Stimulated activated naive B cell treated with anti-CD40 and anti-IgM and Interleukin-4, amounts not matched to agents 10 μg/mL and 1 μg/mL and 100 μg/mL, for 72 hours (primary cell): ENCODE results near the gene MAPK9.
A peak's percentile ranks its signal among the peaks of the same experiment; 100 is the strongest.

Experiments used
- ATAC-seq, 2 donors: fragments of 150-1000 bp; cut with Tn5 transposase; replicated peaks; 2 replicates each; pipeline ENCODE4 v1.10.0; 2021; ENCODE audit warnings: moderate library complexity in 1 of 2
- DNase-seq: peaks from one replicate; pipeline ENCODE4 v3.0.0; 2021
- H3K27ac Mint-ChIP-seq: one replicate; pipeline ENCODE4 v1.8.0; 2022; ENCODE audit warnings: mild to moderate bottlenecking, mixed read lengths
- H3K27me3 Mint-ChIP-seq, 2 donors: one replicate each; pipeline ENCODE4 v1.8.0; 2022; ENCODE audit warnings: mixed read lengths in 2 of 2
- H3K36me3 Mint-ChIP-seq, 2 donors: one replicate each; pipeline ENCODE4 v1.8.0; 2022; ENCODE audit warnings: mixed read lengths in 2 of 2, mild to moderate bottlenecking in 1 of 2
- H3K4me1 Mint-ChIP-seq, 2 donors: one replicate each; pipeline ENCODE4 v1.8.0; 2022; ENCODE audit warnings: mixed read lengths in 2 of 2, mild to moderate bottlenecking in 1 of 2
- H3K4me3 Mint-ChIP-seq, 2 donors: one replicate each; pipeline ENCODE4 v1.8.0; 2022; ENCODE audit warnings: mild to moderate bottlenecking in 2 of 2, mixed read lengths in 2 of 2, moderate library complexity in 1 of 2
- H3K9me3 Mint-ChIP-seq, 2 donors: one replicate each; pipeline ENCODE4 v1.8.0; 2022; ENCODE audit warnings: mixed read lengths in 2 of 2, mild to moderate bottlenecking in 1 of 2

The MAPK9 gene

GRCh38 chr5:180291234-180291940 lies 496 bp downstream of the MAPK9 start:
- H3K9me3 Mint-ChIP-seq, result no peaks in the 10 kb centered on the region
- no peaks in the 10 kb centered on the region for H3K27me3 Mint-ChIP-seq
- peak; percentile 35 for DNase-seq
- peak overlapping the region; percentile 92 for H3K27ac Mint-ChIP-seq
- peak; percentile 39 to 40 for ATAC-seq
- peaks cover 7 to 17% of the 10 kb centered on the region in 2 donors for H3K36me3 Mint-ChIP-seq
- H3K4me3 Mint-ChIP-seq, result peak overlapping the region; percentile 90 to 93
- H3K4me1 Mint-ChIP-seq, result peaks cover 38 to 58% of the 10 kb centered on the region in 2 donors

GRCh38 chr5:180290568-180291233 lies 1.2 kb downstream of the MAPK9 start:
- DNase-seq, result no peak
- Mint-ChIP-seq H3K9me3 (no peaks in the 10 kb centered on the region), H3K36me3 (peaks cover 7 to 18% of the 10 kb centered on the region in 2 donors), H3K4me1 (peaks cover 34 to 53% of the 10 kb centered on the region in 2 donors), H3K27me3 (no peaks in the 10 kb centered on the region), H3K4me3 (peak overlapping the region; percentile 85 to 93), H3K27ac (peak overlapping the region; percentile 92)
- no peak for ATAC-seq

- Mint-ChIP-seq H3K4me3 (no peak overlapping the region), H3K4me1 (peaks cover 31 to 49% of the 10 kb centered on the region in 2 donors), H3K36me3 (peaks cover 10 to 20% of the 10 kb centered on the region in 2 donors), H3K27ac (no peak overlapping the region), H3K27me3 (no peaks in the 10 kb centered on the region), H3K9me3 (no peaks in the 10 kb centered on the region)
- ATAC-seq (no peak), DNase-seq (no peak)
Observed at GRCh38 chr5:180289966-180290365, 1.9 kb downstream of the MAPK9 start.

GRCh38 chr5:180289433-180289832 lies 2.5 kb downstream of the MAPK9 start:
- no peaks in the 10 kb centered on the region for H3K27me3 Mint-ChIP-seq
- no peak overlapping the region for H3K4me3 Mint-ChIP-seq
- H3K36me3 Mint-ChIP-seq, result peaks cover 10 to 25% of the 10 kb centered on the region in 2 donors
- H3K9me3 Mint-ChIP-seq, result no peaks in the 10 kb centered on the region
- no peak overlapping the region for H3K27ac Mint-ChIP-seq
- ATAC-seq, result no peak
- DNase-seq, result no peak
- peaks cover 29 to 49% of the 10 kb centered on the region in 2 donors for H3K4me1 Mint-ChIP-seq

GRCh38 chr5:180287868-180288267 lies 4.0 kb downstream of the MAPK9 start:
- ATAC-seq (no peak), DNase-seq (no peak)
- no peaks in the 10 kb centered on the region for H3K27me3 Mint-ChIP-seq
- H3K27ac Mint-ChIP-seq, result no peak overlapping the region
- H3K4me1 Mint-ChIP-seq, result peaks cover 20 to 35% of the 10 kb centered on the region in 2 donors
- no peak overlapping the region for H3K4me3 Mint-ChIP-seq
- H3K9me3 Mint-ChIP-seq, result no peaks in the 10 kb centered on the region
- H3K36me3 Mint-ChIP-seq, result peaks cover 14 to 33% of the 10 kb centered on the region in 2 donors

GRCh38 chr5:180287404-180287803 lies 4.5 kb downstream of the MAPK9 start:
- DNase-seq, result no peak
- H3K36me3 Mint-ChIP-seq, result peaks cover 18 to 38% of the 10 kb centered on the region in 2 donors
- no peak overlapping the region for H3K4me3 Mint-ChIP-seq
- peaks cover 18 to 31% of the 10 kb centered on the region in 2 donors for H3K4me1 Mint-ChIP-seq
- H3K9me3 Mint-ChIP-seq, result no peaks in the 10 kb centered on the region
- H3K27ac Mint-ChIP-seq, result no peak overlapping the region
- no peak for ATAC-seq
- H3K27me3 Mint-ChIP-seq, result no peaks in the 10 kb centered on the region

GRCh38 chr5:180284149-180284548 lies 7.7 kb downstream of the MAPK9 start:
- Mint-ChIP-seq H3K27me3 (no peaks in the 10 kb centered on the region), H3K4me3 (no peak overlapping the region), H3K36me3 (peaks cover 35 to 60% of the 10 kb centered on the region in 2 donors), H3K9me3 (peaks cover 0 to 1% of the 10 kb centered on the region in 2 donors), H3K4me1 (peaks cover 9 to 12% of the 10 kb centered on the region in 2 donors), H3K27ac (no peak overlapping the region)
- no peak for DNase-seq
- no peak for ATAC-seq

GRCh38 chr5:180283026-180283615 lies 8.8 kb downstream of the MAPK9 start:
- DNase-seq (no peak), ATAC-seq (no peak)
- Mint-ChIP-seq H3K4me3 (no peak overlapping the region), H3K4me1 (peaks cover 9 to 11% of the 10 kb centered on the region in 2 donors), H3K27me3 (no peaks in the 10 kb centered on the region), H3K27ac (no peak overlapping the region), H3K36me3 (peaks cover 43 to 69% of the 10 kb centered on the region in 2 donors), H3K9me3 (peaks cover 0 to 1% of the 10 kb centered on the region in 2 donors)

GRCh38 chr5:180282281-180282680 lies 9.6 kb downstream of the MAPK9 start:
- no peak for DNase-seq
- Mint-ChIP-seq H3K36me3 (peaks cover 51 to 74% of the 10 kb centered on the region in 2 donors), H3K9me3 (peaks cover 1% of the 10 kb centered on the region in 2 donors), H3K4me3 (no peak overlapping the region), H3K27ac (no peak overlapping the region), H3K27me3 (no peaks in the 10 kb centered on the region), H3K4me1 (peaks cover 4 to 6% of the 10 kb centered on the region in 2 donors)
- ATAC-seq, result no peak

GRCh38 chr5:180281706-180282105 lies 10.2 kb downstream of the MAPK9 start:
- ATAC-seq (no peak), DNase-seq (no peak)
- Mint-ChIP-seq H3K27me3 (no peaks in the 10 kb centered on the region), H3K4me1 (peaks cover 4 to 6% of the 10 kb centered on the region in 2 donors), H3K9me3 (peaks cover 1 to 3% of the 10 kb centered on the region in 2 donors), H3K36me3 (peaks cover 55 to 76% of the 10 kb centered on the region in 2 donors), H3K27ac (no peak overlapping the region), H3K4me3 (no peak overlapping the region)

- H3K27me3 Mint-ChIP-seq, result no peaks in the 10 kb centered on the region
- peaks cover 60 to 72% of the 10 kb centered on the region in 2 donors for H3K36me3 Mint-ChIP-seq
- H3K9me3 Mint-ChIP-seq, result peaks cover 16 to 26% of the 10 kb centered on the region in 2 donors
- ATAC-seq (no peak), DNase-seq (no peak)
- H3K27ac Mint-ChIP-seq, result no peak overlapping the region
- H3K4me1 Mint-ChIP-seq, result peaks cover 0 to 5% of the 10 kb centered on the region in 2 donors
- H3K4me3 Mint-ChIP-seq, result no peak overlapping the region
Observed at GRCh38 chr5:180274695-180275094, 17.2 kb downstream of the MAPK9 start.

GRCh38 chr5:180271221-180271620 lies 20.7 kb downstream of the MAPK9 start:
- no peak for ATAC-seq
- no peaks in the 10 kb centered on the region for H3K27me3 Mint-ChIP-seq
- peaks cover 15 to 22% of the 10 kb centered on the region in 2 donors for H3K9me3 Mint-ChIP-seq
- H3K27ac Mint-ChIP-seq, result no peak overlapping the region
- H3K4me1 Mint-ChIP-seq, result peaks cover 0 to 5% of the 10 kb centered on the region in 2 donors
- no peak overlapping the region for H3K4me3 Mint-ChIP-seq
- DNase-seq, result no peak
- H3K36me3 Mint-ChIP-seq, result peaks cover 60 to 75% of the 10 kb centered on the region in 2 donors

- Mint-ChIP-seq H3K27me3 (no peaks in the 10 kb centered on the region), H3K9me3 (peaks cover 35 to 37% of the 10 kb centered on the region in 2 donors), H3K4me3 (no peak overlapping the region), H3K36me3 (peaks cover 74 to 93% of the 10 kb centered on the region in 2 donors), H3K4me1 (no peaks in the 10 kb centered on the region), H3K27ac (no peak overlapping the region)
- no peak for ATAC-seq
- no peak for DNase-seq
Observed at GRCh38 chr5:180259260-180259611, 32.6 kb downstream of the MAPK9 start.

GRCh38 chr5:180253036-180253824 lies 38.7 kb downstream of the MAPK9 start:
- H3K27ac Mint-ChIP-seq, result peak overlapping the region; percentile 59
- H3K27me3 Mint-ChIP-seq, result no peaks in the 10 kb centered on the region
- H3K4me3 Mint-ChIP-seq, result no peak overlapping the region
- DNase-seq (no peak), ATAC-seq (no peak)
- H3K4me1 Mint-ChIP-seq, result no peaks in the 10 kb centered on the region
- peaks cover 85 to 95% of the 10 kb centered on the region in 2 donors for H3K36me3 Mint-ChIP-seq
- peaks cover 35 to 38% of the 10 kb centered on the region in 2 donors for H3K9me3 Mint-ChIP-seq
